Fibroblast of villous mesenchyme (primary cell): Measurements from ENCODE around the gene IFI27L2. TPM values are rescaled to one million over a fixed set of nuclear protein-coding genes. Genes with fewer than 3 reads are reported as not detected.

Source experiments
- DNase-seq: peaks from one replicate; pipeline ENCODE4 v3.0.0-alpha.2; 2010; ENCODE audit warnings: low read depth
- H3K4me3 ChIP-seq: 2 replicates; pipeline ENCODE4 v1.5.1; 2011; ENCODE audit warnings: low read depth, mild to moderate bottlenecking, low read length
- total RNA-seq: library from RNA; depleted of rRNA; stranded (reverse); fragments of >200 nt; gene quantifications from 2 replicates; pipeline ENCODE4 v1.2.3, GENCODE V29; 2012
- TF ChIP-seq, protein P1 (sequence below): IDR thresholded peaks from 2 replicates; pipeline ENCODE4 v1.5.1; 2012; ENCODE audit warnings: low read depth, mild to moderate bottlenecking, low read length; ENCODE audit not compliant: insufficient read depth

IFI27L2 gene
- total RNA-seq, 1 donor: 94.1 TPM

DNA sequence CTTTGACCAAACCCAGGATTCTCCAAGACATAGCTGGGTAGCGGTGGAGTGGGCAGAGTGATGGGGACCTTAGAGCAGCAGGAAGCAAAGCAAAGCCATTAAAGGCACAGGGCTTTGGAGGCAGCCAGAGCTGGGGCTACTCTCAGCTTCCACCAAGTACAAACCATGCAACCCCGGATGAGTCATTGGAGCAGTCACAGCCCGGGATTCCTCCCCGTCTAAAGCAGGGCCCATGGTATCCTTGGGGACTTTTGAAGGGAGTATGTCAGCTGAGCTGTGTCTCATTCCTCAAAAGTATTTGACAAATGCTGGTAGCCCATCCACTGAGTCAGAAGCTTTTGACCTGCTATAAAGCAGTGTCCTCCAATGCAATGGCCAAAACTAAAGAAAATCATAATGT lies 28.6 kb downstream of the IFI27L2 start:
- no peak overlapping the region for H3K4me3 ChIP-seq
- DNase-seq: peak; percentile 63
- TF ChIP-seq, protein P1, sequence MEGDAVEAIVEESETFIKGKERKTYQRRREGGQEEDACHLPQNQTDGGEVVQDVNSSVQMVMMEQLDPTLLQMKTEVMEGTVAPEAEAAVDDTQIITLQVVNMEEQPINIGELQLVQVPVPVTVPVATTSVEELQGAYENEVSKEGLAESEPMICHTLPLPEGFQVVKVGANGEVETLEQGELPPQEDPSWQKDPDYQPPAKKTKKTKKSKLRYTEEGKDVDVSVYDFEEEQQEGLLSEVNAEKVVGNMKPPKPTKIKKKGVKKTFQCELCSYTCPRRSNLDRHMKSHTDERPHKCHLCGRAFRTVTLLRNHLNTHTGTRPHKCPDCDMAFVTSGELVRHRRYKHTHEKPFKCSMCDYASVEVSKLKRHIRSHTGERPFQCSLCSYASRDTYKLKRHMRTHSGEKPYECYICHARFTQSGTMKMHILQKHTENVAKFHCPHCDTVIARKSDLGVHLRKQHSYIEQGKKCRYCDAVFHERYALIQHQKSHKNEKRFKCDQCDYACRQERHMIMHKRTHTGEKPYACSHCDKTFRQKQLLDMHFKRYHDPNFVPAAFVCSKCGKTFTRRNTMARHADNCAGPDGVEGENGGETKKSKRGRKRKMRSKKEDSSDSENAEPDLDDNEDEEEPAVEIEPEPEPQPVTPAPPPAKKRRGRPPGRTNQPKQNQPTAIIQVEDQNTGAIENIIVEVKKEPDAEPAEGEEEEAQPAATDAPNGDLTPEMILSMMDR: no peak

DNA sequence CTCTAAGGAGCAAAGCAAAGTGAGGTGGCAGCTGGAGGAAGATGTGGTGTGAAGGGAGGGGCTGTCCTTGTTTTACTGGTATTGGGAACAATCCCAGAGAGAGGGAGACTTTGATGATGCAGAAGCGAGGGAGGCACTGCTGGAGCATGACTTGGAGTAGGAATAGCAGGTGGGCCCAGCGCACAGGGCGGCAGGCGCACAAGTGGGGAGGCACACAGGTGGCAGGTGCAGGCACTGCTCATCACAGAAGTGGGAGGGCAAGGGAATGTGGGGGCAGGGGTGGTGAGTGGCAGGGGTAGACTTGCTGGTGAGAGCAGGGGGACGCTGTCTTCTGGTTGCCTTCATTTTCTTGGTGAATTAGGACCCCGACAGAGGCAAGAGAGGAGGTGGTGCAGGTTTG lies 30.4 kb downstream of the IFI27L2 start:
- DNase-seq: no peak
- no peak overlapping the region for H3K4me3 ChIP-seq
- TF ChIP-seq, protein P1: no peak

DNA sequence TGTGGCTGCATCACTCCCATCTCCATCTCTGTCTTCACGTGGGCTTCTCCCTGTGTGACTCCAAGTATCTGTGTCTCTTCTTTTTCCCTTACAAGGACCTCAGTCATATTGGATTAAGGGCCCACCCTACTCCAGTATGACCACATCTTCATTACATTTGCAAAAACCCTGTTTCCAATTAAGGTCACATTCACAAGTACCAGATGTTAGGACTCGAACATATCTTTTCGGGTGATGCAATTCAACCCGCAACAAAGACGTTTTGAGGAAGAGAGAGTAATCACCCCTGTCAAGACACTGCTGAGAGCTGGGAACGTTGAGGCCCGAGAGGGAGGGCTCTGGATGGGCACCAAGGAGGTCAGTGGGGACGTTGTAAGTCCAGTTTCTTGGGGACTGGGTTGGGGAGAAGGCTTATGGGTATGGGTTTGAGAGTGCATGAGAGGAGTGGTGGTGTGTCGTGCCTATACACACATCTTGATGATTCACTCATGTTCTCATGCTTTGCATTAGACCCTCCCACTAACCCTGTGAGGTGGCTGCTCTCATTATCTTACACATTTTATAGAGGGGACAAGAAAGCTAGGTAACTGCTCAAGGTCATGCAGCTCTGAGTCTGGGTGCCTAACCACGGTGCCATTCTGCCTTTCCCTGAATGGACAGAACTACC lies 30.9 kb downstream of the IFI27L2 start:
- DNase-seq: peak; percentile 67
- TF ChIP-seq, protein P1: no peak
- H3K4me3 ChIP-seq: no peak overlapping the region

DNA sequence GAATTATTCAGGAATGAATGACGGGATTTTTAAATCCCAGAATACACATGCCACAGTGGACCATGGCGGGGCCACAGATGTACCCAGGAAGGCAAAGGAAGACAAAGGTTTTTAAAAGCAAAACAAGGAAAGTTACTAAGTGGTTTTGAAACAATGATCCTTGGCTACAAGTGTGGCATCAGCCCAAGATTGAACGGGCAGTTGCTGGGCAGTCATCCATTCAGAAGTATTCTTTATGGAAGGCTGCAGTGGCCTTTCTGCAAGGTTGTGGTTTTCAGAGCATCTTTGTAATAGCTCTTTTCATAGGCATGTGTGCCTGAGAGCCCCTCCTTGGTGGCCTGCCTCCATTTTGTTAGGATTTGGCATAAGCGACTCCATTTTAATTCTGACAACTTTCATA lies 32.3 kb downstream of the IFI27L2 start:
- TF ChIP-seq, protein P1: no peak
- no peak overlapping the region for H3K4me3 ChIP-seq
- no peak for DNase-seq

DNA sequence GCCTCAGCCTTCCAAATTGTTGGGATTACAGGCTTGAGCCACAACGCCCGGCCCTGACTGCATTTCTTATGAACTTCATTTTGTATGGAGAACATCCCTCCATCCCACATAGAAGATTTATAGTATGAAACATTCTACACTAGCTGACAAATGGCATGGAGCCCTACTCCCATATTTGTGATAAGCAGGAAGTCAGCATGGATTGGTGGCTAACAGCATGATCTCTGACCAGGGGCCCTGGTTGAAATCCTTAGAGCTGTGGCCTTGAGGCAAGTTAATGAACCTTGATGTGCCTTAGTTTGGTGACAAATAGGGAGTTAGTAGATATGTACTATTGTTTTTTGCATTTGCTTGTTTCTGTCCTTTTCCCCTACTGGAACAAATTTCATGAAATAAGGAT lies 36.0 kb downstream of the IFI27L2 start:
- no peak overlapping the region for H3K4me3 ChIP-seq
- TF ChIP-seq, protein P1: no peak
- no peak for DNase-seq

DNA sequence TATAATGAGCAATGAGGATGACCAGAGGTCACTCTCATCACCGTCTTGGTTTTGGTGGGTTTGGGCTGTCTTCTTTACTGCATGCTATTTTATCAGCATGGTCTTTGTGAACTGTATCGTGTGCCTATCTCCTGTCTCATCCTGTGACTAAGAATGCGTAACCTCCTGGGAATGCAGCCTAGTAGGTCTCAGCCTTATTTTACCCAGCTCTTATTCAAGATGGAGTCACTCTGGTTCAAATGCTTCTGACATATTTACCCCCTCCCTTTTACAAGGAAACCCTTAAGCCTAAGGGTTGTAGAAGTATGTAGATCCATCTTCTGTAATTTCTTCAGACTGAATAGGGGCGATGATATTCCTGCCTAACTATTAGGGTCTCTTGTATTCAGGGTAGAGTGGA lies 39.9 kb downstream of the IFI27L2 start:
- no peak overlapping the region for H3K4me3 ChIP-seq
- no peak for DNase-seq
- TF ChIP-seq, protein P1: no peak

DNA sequence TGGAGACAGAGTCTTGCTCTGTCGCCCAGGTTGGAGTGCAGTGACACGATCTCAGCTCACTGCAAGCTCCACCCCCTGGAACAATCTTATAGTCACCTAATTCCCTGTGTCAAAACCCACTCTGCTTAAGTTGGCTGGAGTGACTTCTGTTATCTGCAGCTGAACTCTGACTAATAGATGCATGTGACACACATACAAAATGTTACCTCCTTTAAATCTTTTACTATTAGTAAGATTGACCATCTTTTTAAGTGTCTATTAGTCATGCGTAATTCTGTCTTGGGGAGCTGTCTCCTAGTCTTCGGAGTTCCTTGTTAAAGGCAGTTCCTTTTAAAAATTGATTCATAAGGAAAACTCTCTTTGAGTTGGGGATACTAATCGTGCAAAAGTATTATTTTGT lies 40.9 kb downstream of the IFI27L2 start:
- no peak overlapping the region for H3K4me3 ChIP-seq
- TF ChIP-seq, protein P1: no peak
- DNase-seq: peak; percentile 20
